H9 (cell line): ENCODE data around the gene GCG. TPM values are rescaled to one million over a fixed set of nuclear protein-coding genes. Genes with fewer than 3 reads are reported as not detected.
A peak's percentile ranks its signal among the peaks of the same experiment; 100 is the strongest.

Experiments used
- DNase-seq: peaks from one replicate; pipeline ENCODE4 v3.0.0-alpha.2; 2017
- H2AFZ ChIP-seq: one replicate; pipeline ENCODE4 v1.6.1; 2013; ENCODE audit warnings: mild to moderate bottlenecking, low read length, control low read depth, moderate library complexity
- H2AK5ac ChIP-seq: 2 replicates; pipeline ENCODE4 v1.6.1; 2013; ENCODE audit warnings: low read length, control low read depth, mixed read lengths; ENCODE audit not compliant: insufficient read length
- H2BK120ac ChIP-seq: one replicate; pipeline ENCODE4 v1.6.1; 2013; ENCODE audit warnings: low read depth, mild to moderate bottlenecking, low read length, control low read depth, inconsistent platforms; ENCODE audit not compliant: poor library complexity, severe bottlenecking
- H2BK12ac ChIP-seq: 2 replicates; pipeline ENCODE4 v1.6.1; 2013; ENCODE audit warnings: low read length, control low read depth, mixed read lengths, low read depth; ENCODE audit not compliant: insufficient read length
- H2BK15ac ChIP-seq: 2 replicates; pipeline ENCODE4 v1.6.1; 2013; ENCODE audit warnings: low read depth, low read length, control low read depth
- H2BK20ac ChIP-seq: one replicate; pipeline ENCODE4 v1.6.1; 2013; ENCODE audit warnings: low read depth, mild to moderate bottlenecking, low read length, control low read depth, inconsistent platforms; ENCODE audit not compliant: poor library complexity, severe bottlenecking
- H2BK5ac ChIP-seq: 2 replicates; pipeline ENCODE4 v1.6.1; 2013; ENCODE audit warnings: low read length, control low read depth, mixed read lengths; ENCODE audit not compliant: insufficient read length
- H3K14ac ChIP-seq: 2 replicates; pipeline ENCODE4 v1.6.1; 2013; ENCODE audit warnings: low read length, control low read depth; ENCODE audit not compliant: insufficient read depth
- H3K18ac ChIP-seq: 2 replicates; pipeline ENCODE4 v1.6.1; 2013; ENCODE audit warnings: low read depth, mild to moderate bottlenecking, mixed read lengths, low read length, control low read depth; ENCODE audit not compliant: insufficient read length
- H3K23ac ChIP-seq: 2 replicates; pipeline ENCODE4 v1.6.1; 2013; ENCODE audit warnings: low read length, control low read depth, mixed read lengths, low read depth; ENCODE audit not compliant: insufficient read length
- H3K23me2 ChIP-seq: 2 replicates; pipeline ENCODE4 v1.6.1; 2013; ENCODE audit warnings: low read depth, mild to moderate bottlenecking, mixed read lengths, low read length, control low read depth; ENCODE audit not compliant: insufficient read length, poor library complexity, severe bottlenecking
- H3K27ac ChIP-seq: 2 replicates; pipeline ENCODE4 v1.5.1; 2013; ENCODE audit warnings: low read length, control low read depth, mixed read lengths, low read depth; ENCODE audit not compliant: insufficient read length
- H3K27me3 ChIP-seq: 2 replicates; pipeline ENCODE4 v1.6.1; 2013; ENCODE audit warnings: low read length, control low read depth, inconsistent platforms; ENCODE audit not compliant: insufficient read depth
- H3K4ac ChIP-seq: 2 replicates; pipeline ENCODE4 v1.6.1; 2013; ENCODE audit warnings: low read depth, mild to moderate bottlenecking, control low read depth, inconsistent platforms, low read length, moderate library complexity
- H3K4me1 ChIP-seq: 2 replicates; pipeline ENCODE4 v1.6.1; 2013; ENCODE audit warnings: low read length, control low read depth, inconsistent platforms; ENCODE audit not compliant: insufficient read depth
- H3K4me2 ChIP-seq: 2 replicates; pipeline ENCODE4 v1.6.1; 2013; ENCODE audit warnings: low read length, control low read depth, mixed read lengths; ENCODE audit not compliant: insufficient read length, insufficient read depth
- H3K56ac ChIP-seq: 2 replicates; pipeline ENCODE4 v1.6.1; 2013; ENCODE audit warnings: low read depth, mild to moderate bottlenecking, mixed read lengths, low read length, control low read depth; ENCODE audit not compliant: insufficient read length
- H3K79me1 ChIP-seq: 2 replicates; pipeline ENCODE4 v1.6.1; 2013; ENCODE audit warnings: low read depth, mild to moderate bottlenecking, moderate library complexity, low read length, control low read depth, inconsistent platforms; ENCODE audit not compliant: insufficient read depth, poor library complexity, severe bottlenecking
- H3K79me2 ChIP-seq: 2 replicates; pipeline ENCODE4 v1.6.1; 2013; ENCODE audit warnings: low read length, control low read depth, inconsistent platforms; ENCODE audit not compliant: insufficient read depth
- H3K9ac ChIP-seq: 2 replicates; pipeline ENCODE4 v1.6.1; 2013; ENCODE audit warnings: low read length, control low read depth, mixed read lengths; ENCODE audit not compliant: insufficient read length; ENCODE audit errors: extremely low read depth
- H3K9me3 ChIP-seq: one replicate; pipeline ENCODE4 v1.6.1; 2013; ENCODE audit warnings: low read depth, low read length, inconsistent platforms; ENCODE audit not compliant: control insufficient read depth
- H3T11ph ChIP-seq: one replicate; pipeline ENCODE4 v1.6.1; 2013; ENCODE audit warnings: mild to moderate bottlenecking, low read length, control low read depth, inconsistent platforms
- H4K20me1 ChIP-seq: one replicate; pipeline ENCODE4 v1.6.1; 2013; ENCODE audit not compliant: control insufficient read depth, insufficient read length, insufficient read depth
- H4K5ac ChIP-seq: 2 replicates; pipeline ENCODE4 v1.6.1; 2013; ENCODE audit warnings: low read depth, mild to moderate bottlenecking, mixed read lengths, low read length, control low read depth; ENCODE audit not compliant: insufficient read length
- H4K8ac ChIP-seq: replicated peaks from 2 replicates; pipeline ENCODE4 v1.6.1; 2013; ENCODE audit warnings: low read length, control low read depth, mixed read lengths, low read depth; ENCODE audit not compliant: insufficient read length
- H4K91ac ChIP-seq: 2 replicates; pipeline ENCODE4 v1.6.1; 2013; ENCODE audit warnings: low read depth, mild to moderate bottlenecking, moderate library complexity, mixed read lengths, low read length, control low read depth; ENCODE audit not compliant: insufficient read length
- H3K27ac Mint-ChIP-seq, 3 experiments: 2 replicates in 2 of 3; 3 replicates in 1 of 3; pipeline ENCODE4 v1.8.0; 2020 to 2021; ENCODE audit warnings: mixed read lengths in 3 of 3, mild to moderate bottlenecking in 1 of 3, moderate library complexity in 1 of 3
- H3K27me3 Mint-ChIP-seq: 2 replicates; pipeline ENCODE4 v1.8.0; 2021; ENCODE audit warnings: low read depth, mild to moderate bottlenecking, moderate library complexity, mixed read lengths
- H3K36me3 Mint-ChIP-seq, 3 experiments: 2 replicates in 2 of 3; 3 replicates in 1 of 3; pipeline ENCODE4 v1.8.0; 2020 to 2021; ENCODE audit warnings: low read depth in 3 of 3, mixed read lengths in 3 of 3; ENCODE audit not compliant: insufficient read depth in 1 of 3
- H3K4me1 Mint-ChIP-seq, 2 experiments: 2 replicates each; pipeline ENCODE4 v1.8.0; 2020; ENCODE audit warnings: mixed read lengths in 2 of 2
- H3K4me3 Mint-ChIP-seq, 2 experiments: 2 replicates in 1 of 2; 3 replicates in 1 of 2; pipeline ENCODE4 v1.8.0; 2020 to 2021; ENCODE audit warnings: mild to moderate bottlenecking in 2 of 2, mixed read lengths in 2 of 2, moderate library complexity in 1 of 2
- H3K9me3 Mint-ChIP-seq, 2 experiments: 2 replicates in 1 of 2; 3 replicates in 1 of 2; pipeline ENCODE4 v1.8.0; 2020; ENCODE audit warnings: mild to moderate bottlenecking in 2 of 2, mixed read lengths in 2 of 2, moderate library complexity in 1 of 2
- WGBS: extraction: QIAGEN DNeasy Blood & Tissue Kit; methylation state at CpG from one replicate; pipeline ENCODE4 v1.1.7; 2013; ENCODE audit warnings: missing lambda C conversion rate, low lambda C conversion rate, mixed read lengths; ENCODE audit not compliant: insufficient read length; ENCODE audit errors: extremely low coverage; 5-methylcytosine and 5-hydroxymethylcytosine counted together
- total RNA-seq: library from RNA; stranded (reverse); gene quantifications from 2 replicates; pipeline ENCODE4 v1.2.1, GENCODE V29; 2021
- TF ChIP-seq, protein P1 (sequence below): fragments of 200-600 bp; sonication (generic); conservative IDR thresholded peaks from 3 replicates; pipeline ENCODE4 v1.8.0; 2021; ENCODE audit warnings: antibody characterized with exemption, mild to moderate bottlenecking

Gene GCG
- total RNA-seq, 1 experiment from 2014 or later: not detected

DNA sequence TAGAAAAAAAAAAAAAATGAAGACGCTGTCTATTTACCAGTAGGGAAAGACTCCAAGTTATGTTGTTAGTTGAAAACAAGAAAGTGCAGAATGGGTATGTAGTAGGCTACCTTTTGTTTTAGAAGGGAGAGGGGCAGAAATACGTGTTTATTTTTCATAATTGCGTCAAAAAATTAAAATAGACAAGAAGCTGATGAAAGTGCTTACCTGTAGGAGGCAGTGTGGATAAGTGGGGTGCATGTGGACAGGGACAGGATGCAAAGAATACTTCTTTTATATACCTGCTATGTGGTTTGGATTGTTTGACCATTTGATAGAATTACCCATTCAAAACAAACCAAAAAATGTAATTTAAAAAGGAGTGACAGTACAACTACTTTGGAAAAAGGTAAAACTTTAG is 3.0 kb upstream of the GCG start:
- WGBS: no CpG with 5 or more reads among the region's 3 CpGs
- H4K8ac ChIP-seq: no peak overlapping the region
- DNase-seq: no peak
- no peak overlapping the region for H3K14ac ChIP-seq
- no peak overlapping the region for H4K91ac ChIP-seq
- H2BK12ac ChIP-seq: no peak overlapping the region
- H3K23ac ChIP-seq: no peak overlapping the region
- H3T11ph ChIP-seq: no peak overlapping the region
- H3K36me3 Mint-ChIP-seq: no peaks in the 10 kb centered on the region
- H3K9ac ChIP-seq: no peak overlapping the region
- no peak overlapping the region for H3K56ac ChIP-seq
- H4K20me1 ChIP-seq: no peaks in the 10 kb centered on the region
- no peak overlapping the region for H3K4ac ChIP-seq
- no peak overlapping the region for H2BK5ac ChIP-seq
- H3K23me2 ChIP-seq: no peaks in the 10 kb centered on the region
- no peak overlapping the region for H2BK20ac ChIP-seq
- H3K9me3 ChIP-seq: no peaks in the 10 kb centered on the region
- no peak overlapping the region for H3K27ac Mint-ChIP-seq
- H3K27ac ChIP-seq: no peak overlapping the region
- no peak overlapping the region for H3K18ac ChIP-seq
- H3K79me2 ChIP-seq: no peaks in the 10 kb centered on the region
- no peak overlapping the region for H3K4me2 ChIP-seq
- no peaks in the 10 kb centered on the region for H3K9me3 Mint-ChIP-seq
- no peaks in the 10 kb centered on the region for H3K79me1 ChIP-seq
- H2AFZ ChIP-seq: no peak overlapping the region
- no peak overlapping the region for H3K4me3 Mint-ChIP-seq
- no peaks in the 10 kb centered on the region for H3K27me3 ChIP-seq
- no peaks in the 10 kb centered on the region for H3K4me1 ChIP-seq
- H2BK120ac ChIP-seq: no peak overlapping the region
- H2AK5ac ChIP-seq: no peak overlapping the region
- H4K5ac ChIP-seq: no peak overlapping the region
- TF ChIP-seq, protein P1, sequence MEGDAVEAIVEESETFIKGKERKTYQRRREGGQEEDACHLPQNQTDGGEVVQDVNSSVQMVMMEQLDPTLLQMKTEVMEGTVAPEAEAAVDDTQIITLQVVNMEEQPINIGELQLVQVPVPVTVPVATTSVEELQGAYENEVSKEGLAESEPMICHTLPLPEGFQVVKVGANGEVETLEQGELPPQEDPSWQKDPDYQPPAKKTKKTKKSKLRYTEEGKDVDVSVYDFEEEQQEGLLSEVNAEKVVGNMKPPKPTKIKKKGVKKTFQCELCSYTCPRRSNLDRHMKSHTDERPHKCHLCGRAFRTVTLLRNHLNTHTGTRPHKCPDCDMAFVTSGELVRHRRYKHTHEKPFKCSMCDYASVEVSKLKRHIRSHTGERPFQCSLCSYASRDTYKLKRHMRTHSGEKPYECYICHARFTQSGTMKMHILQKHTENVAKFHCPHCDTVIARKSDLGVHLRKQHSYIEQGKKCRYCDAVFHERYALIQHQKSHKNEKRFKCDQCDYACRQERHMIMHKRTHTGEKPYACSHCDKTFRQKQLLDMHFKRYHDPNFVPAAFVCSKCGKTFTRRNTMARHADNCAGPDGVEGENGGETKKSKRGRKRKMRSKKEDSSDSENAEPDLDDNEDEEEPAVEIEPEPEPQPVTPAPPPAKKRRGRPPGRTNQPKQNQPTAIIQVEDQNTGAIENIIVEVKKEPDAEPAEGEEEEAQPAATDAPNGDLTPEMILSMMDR: peak; percentile 44
- H3K4me1 Mint-ChIP-seq: peaks cover 2 to 3% of the 10 kb centered on the region in 2 experiments; a peak in 2 of 4 replicates
- H2BK15ac ChIP-seq: no peak overlapping the region
- H3K27me3 Mint-ChIP-seq: peaks cover 3% of the 10 kb centered on the region; the same call in 1 of the 2 replicates
